ENCODE measurements around the gene FOXJ3. TPM values are rescaled to one million over a fixed set of nuclear protein-coding genes. Genes with fewer than 3 reads are reported as not detected.

FOXJ3 gene
- total RNA-seq, 1 donor from 2014 or later: 59.9 TPM

GRCh38 chr1:42183210-42183956, 151.7 kb downstream of the FOXJ3 start:
- Histone ChIP-seq H3K4me3 (no peak overlapping the region), H3K36me3 (peaks cover 0 to 9% of the 10 kb centered on the region in 2 donors), H3K27me3 (no peaks in the 10 kb centered on the region), H3K9me3 (no peaks in the 10 kb centered on the region), H3K27ac (no peak overlapping the region), H3K4me1 (peaks cover 17% of the 10 kb centered on the region)
- TF ChIP-seq POLR2A (IDR thresholded peaks at IDR 0.05): no peak
- TF ChIP-seq, protein P1, sequence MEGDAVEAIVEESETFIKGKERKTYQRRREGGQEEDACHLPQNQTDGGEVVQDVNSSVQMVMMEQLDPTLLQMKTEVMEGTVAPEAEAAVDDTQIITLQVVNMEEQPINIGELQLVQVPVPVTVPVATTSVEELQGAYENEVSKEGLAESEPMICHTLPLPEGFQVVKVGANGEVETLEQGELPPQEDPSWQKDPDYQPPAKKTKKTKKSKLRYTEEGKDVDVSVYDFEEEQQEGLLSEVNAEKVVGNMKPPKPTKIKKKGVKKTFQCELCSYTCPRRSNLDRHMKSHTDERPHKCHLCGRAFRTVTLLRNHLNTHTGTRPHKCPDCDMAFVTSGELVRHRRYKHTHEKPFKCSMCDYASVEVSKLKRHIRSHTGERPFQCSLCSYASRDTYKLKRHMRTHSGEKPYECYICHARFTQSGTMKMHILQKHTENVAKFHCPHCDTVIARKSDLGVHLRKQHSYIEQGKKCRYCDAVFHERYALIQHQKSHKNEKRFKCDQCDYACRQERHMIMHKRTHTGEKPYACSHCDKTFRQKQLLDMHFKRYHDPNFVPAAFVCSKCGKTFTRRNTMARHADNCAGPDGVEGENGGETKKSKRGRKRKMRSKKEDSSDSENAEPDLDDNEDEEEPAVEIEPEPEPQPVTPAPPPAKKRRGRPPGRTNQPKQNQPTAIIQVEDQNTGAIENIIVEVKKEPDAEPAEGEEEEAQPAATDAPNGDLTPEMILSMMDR (IDR thresholded peaks at IDR 0.05): no peak
- no peak for DNase-seq (ENCODE audit: extremely low spot score in 2 of 2)
- intact Hi-C loops (cut with DNase I): no loop called here

- no peak overlapping the region for H3K4me3 ChIP-seq
- H3K4me1 ChIP-seq: peaks cover 34% of the 10 kb centered on the region
- peaks cover 0 to 5% of the 10 kb centered on the region in 2 donors for H3K36me3 ChIP-seq
- H3K27ac ChIP-seq: no peak overlapping the region
- H3K9me3 ChIP-seq: no peaks in the 10 kb centered on the region
- no peak for TF ChIP-seq POLR2A (IDR thresholded peaks at IDR 0.05)
- no peak for TF ChIP-seq POLR2AphosphoS5 (IDR thresholded peaks at IDR 0.05; ENCODE audit: insufficient read depth in 1 of 2, low read depth in 1 of 2)
- TF ChIP-seq, protein P1 (IDR thresholded peaks at IDR 0.05): no peak
- intact Hi-C loops (cut with DNase I): no loop called here
- no peaks in the 10 kb centered on the region for H3K27me3 ChIP-seq
- no peak for DNase-seq (ENCODE audit: extremely low spot score in 2 of 2)
Observed at GRCh38 chr1:42181687-42182086, 153.3 kb downstream of the FOXJ3 start.

GRCh38 chr1:42179900-42180329, 155.1 kb downstream of the FOXJ3 start:
- Histone ChIP-seq H3K27me3 (no peaks in the 10 kb centered on the region), H3K27ac (peak overlapping the region; percentile 1), H3K9me3 (no peaks in the 10 kb centered on the region), H3K4me1 (peaks cover 36% of the 10 kb centered on the region), H3K36me3 (no peaks in the 10 kb centered on the region), H3K4me3 (no peak overlapping the region)
- DNase-seq (ENCODE audit: extremely low spot score in 2 of 2): no peak
- intact Hi-C loops (cut with DNase I): loop anchor here (10.0 kb wide), 1 partner anchor 605 kb away; no protein-coding TSS in a partner anchor
- TF ChIP-seq POLR2A (IDR thresholded peaks at IDR 0.05): no peak
- TF ChIP-seq, protein P1 (IDR thresholded peaks at IDR 0.05): no peak
- TF ChIP-seq POLR2AphosphoS5 (IDR thresholded peaks at IDR 0.05; ENCODE audit: insufficient read depth in 1 of 2, low read depth in 1 of 2): no peak

DNA sequence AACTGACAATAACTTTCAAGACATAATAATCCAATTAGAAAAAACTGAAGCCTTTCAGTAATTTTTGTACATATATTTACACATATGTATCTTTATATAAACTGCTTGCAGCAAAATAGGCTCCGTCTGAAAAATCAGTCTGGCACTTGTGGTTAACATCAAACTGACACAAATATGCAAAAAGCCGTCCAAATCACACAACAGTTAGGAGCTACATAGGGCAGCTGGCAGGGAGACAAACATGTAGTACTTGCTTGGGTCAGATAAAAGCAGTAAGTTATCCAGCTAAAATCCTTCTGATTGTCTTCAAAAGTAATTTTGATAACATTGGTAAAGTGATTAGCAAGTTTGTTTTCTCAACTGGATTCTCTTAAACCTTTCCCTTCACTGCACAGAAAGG, 155.8 kb downstream of the FOXJ3 start:
- no peak for DNase-seq (ENCODE audit: extremely low spot score in 2 of 2)
- no peaks in the 10 kb centered on the region for H3K9me3 ChIP-seq
- no peaks in the 10 kb centered on the region for H3K36me3 ChIP-seq
- H3K4me1 ChIP-seq: peaks cover 40% of the 10 kb centered on the region
- TF ChIP-seq POLR2AphosphoS5 (IDR thresholded peaks at IDR 0.05; ENCODE audit: insufficient read depth in 1 of 2, low read depth in 1 of 2) (no peak), POLR2A (IDR thresholded peaks at IDR 0.05) (no peak)
- TF ChIP-seq, protein P1 (IDR thresholded peaks at IDR 0.05): no peak
- H3K27me3 ChIP-seq: no peaks in the 10 kb centered on the region
- intact Hi-C loops (cut with DNase I): loop anchor here (10.0 kb wide), 1 partner anchor 604 kb away; no protein-coding TSS in a partner anchor
- H3K27ac ChIP-seq: no peak overlapping the region
- H3K4me3 ChIP-seq: no peak overlapping the region

DNA sequence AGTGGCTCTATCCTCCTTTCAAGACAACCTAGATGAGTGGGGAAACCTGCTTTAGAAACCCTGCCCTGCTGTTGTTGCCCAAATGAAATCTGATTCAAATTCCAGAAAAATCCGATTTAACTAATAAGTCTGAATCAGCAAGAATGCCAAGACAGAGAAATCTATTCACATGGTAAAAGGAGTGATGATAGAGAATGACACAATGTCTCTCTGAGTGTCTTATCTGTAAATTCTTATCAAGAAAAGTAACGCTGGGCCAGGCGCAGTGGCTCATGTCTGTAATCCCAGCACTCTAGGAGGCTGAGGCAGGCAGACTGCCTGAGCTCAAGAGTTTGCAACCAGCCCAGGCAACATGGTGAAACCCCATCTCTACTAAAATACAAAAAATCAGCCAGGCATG, 156.8 kb downstream of the FOXJ3 start:
- Histone ChIP-seq H3K4me3 (no peak overlapping the region), H3K4me1 (peaks cover 48% of the 10 kb centered on the region), H3K27ac (no peak overlapping the region), H3K27me3 (no peaks in the 10 kb centered on the region), H3K9me3 (no peaks in the 10 kb centered on the region), H3K36me3 (no peaks in the 10 kb centered on the region)
- DNase-seq (ENCODE audit: extremely low spot score in 2 of 2): no peak
- intact Hi-C loops (cut with DNase I): loop anchor here (10.0 kb wide), 1 partner anchor 603 kb away; no protein-coding TSS in a partner anchor
- TF ChIP-seq, protein P1 (IDR thresholded peaks at IDR 0.05): no peak
- TF ChIP-seq POLR2A (IDR thresholded peaks at IDR 0.05) (no peak), POLR2AphosphoS5 (IDR thresholded peaks at IDR 0.05; ENCODE audit: insufficient read depth in 1 of 2, low read depth in 1 of 2) (no peak)

All from vagina (tissue), 2 donors.